NCI-H2196 (cell line): ENCODE data around the gene ALPK1.
"Not testable (repeated sequence)": the region's sequence is repeated elsewhere in the genome, so short reads cannot be mapped to it uniquely, and the experiment has no call there.

ENCODE experiments used
- DNase-seq: peaks from one replicate; lab custom pipeline; 2025; ENCODE audit not compliant: unreplicated experiment; lab: John Stamatoyannopoulos, UW

ALPK1 gene

GRCh38 chr4:112377594-112378242 lies 80.5 kb downstream of the ALPK1 start:
- no peak for DNase-seq

GRCh38 chr4:112378243-112378620 lies 81.1 kb downstream of the ALPK1 start:
- DNase-seq: no peak

- no peak for DNase-seq
These were observed 81.7 kb downstream of the ALPK1 start for GRCh38 chr4:112378858-112379257.

- no peak for DNase-seq
These were observed 82.1 kb downstream of the ALPK1 start for GRCh38 chr4:112379306-112379705.

- no peak for DNase-seq
These were observed 85.0 kb downstream of the ALPK1 start for GRCh38 chr4:112381996-112382692.

GRCh38 chr4:112386071-112386470 lies 88.9 kb downstream of the ALPK1 start:
- DNase-seq: no peak

GRCh38 chr4:112402098-112402497 lies 104.9 kb downstream of the ALPK1 start:
- no peak for DNase-seq

GRCh38 chr4:112403101-112403945 lies 106.2 kb downstream of the ALPK1 start:
- no peak for DNase-seq

- DNase-seq: no peak
These were observed 113.2 kb downstream of the ALPK1 start for GRCh38 chr4:112410364-112410763.

- no peak for DNase-seq
These were observed 113.6 kb downstream of the ALPK1 start for GRCh38 chr4:112410804-112411203.

- DNase-seq: no peak
These were observed 114.8 kb downstream of the ALPK1 start for GRCh38 chr4:112411781-112412550.

GRCh38 chr4:112416464-112416863 lies 119.3 kb downstream of the ALPK1 start:
- no peak for DNase-seq

GRCh38 chr4:112418092-112418491 lies 120.9 kb downstream of the ALPK1 start:
- no peak for DNase-seq

GRCh38 chr4:112421911-112422310 lies 124.7 kb downstream of the ALPK1 start:
- no peak for DNase-seq

GRCh38 chr4:112422644-112423043 lies 125.5 kb downstream of the ALPK1 start:
- no peak for DNase-seq

GRCh38 chr4:112423591-112423990 lies 126.4 kb downstream of the ALPK1 start:
- no peak for DNase-seq

GRCh38 chr4:112425823-112426222 lies 128.7 kb downstream of the ALPK1 start:
- no peak for DNase-seq

GRCh38 chr4:112426416-112426815 lies 129.2 kb downstream of the ALPK1 start:
- DNase-seq: no peak

- DNase-seq: no peak
These were observed 134.0 kb downstream of the ALPK1 start for GRCh38 chr4:112431158-112431557.

- DNase-seq: no peak
These were observed 139.8 kb downstream of the ALPK1 start for GRCh38 chr4:112436987-112437386.

GRCh38 chr4:112442226-112442625 lies 145.1 kb downstream of the ALPK1 start:
- not testable (repeated sequence) for DNase-seq
